ENCODE data around the gene BHLHA15.

Gene BHLHA15

GRCh38 chr7:98209166-98209920 lies 1.9 kb upstream of the BHLHA15 start:
- H3K14ac ChIP-seq (ENCODE audit: low read length): no peak overlapping the region
- H3K18ac ChIP-seq (ENCODE audit: low read length): no peak overlapping the region
- H2BK5ac ChIP-seq (ENCODE audit: low read length): no peak overlapping the region
- no peak overlapping the region for H4K8ac ChIP-seq (ENCODE audit: low read depth, low read length)
- no peak overlapping the region for H3K4me3 ChIP-seq (ENCODE audit: low read length in 2 of 2)
- no peaks in the 10 kb centered on the region for H3K9me3 ChIP-seq (replicated peaks in 1 of 2; ENCODE audit: control insufficient read depth in 2 of 2, insufficient read depth in 1 of 2, low read depth in 1 of 2, low read length in 2 of 2)
- peaks cover 2% of the 10 kb centered on the region for H3K79me1 ChIP-seq (ENCODE audit: low read depth, low read length)
- WGBS, 2 donors (ENCODE audit: extremely low coverage in 2 of 2, insufficient read length in 2 of 2, insufficient replicate concordance in 1 of 2): no CpG with 5 or more reads among the region's 17 CpGs
- DNase-seq (ENCODE audit: low spot score): no peak
- H3K4me1 ChIP-seq (ENCODE audit: control insufficient read depth in 2 of 2, insufficient read depth in 1 of 2, low read depth in 1 of 2, low read length in 2 of 2): peaks cover 0 to 6% of the 10 kb centered on the region in 2 donors
- H2AK5ac ChIP-seq (ENCODE audit: low read depth, low read length): no peak overlapping the region
- no peaks in the 10 kb centered on the region for H3K27me3 ChIP-seq (ENCODE audit: control insufficient read depth in 3 of 3, insufficient read depth in 3 of 3, low read depth in 1 of 3, low read length in 3 of 3)
- no peak overlapping the region for H2AFZ ChIP-seq (ENCODE audit: low read length)
- H2BK120ac ChIP-seq (ENCODE audit: low read depth, low read length): no peak overlapping the region
- H3K23ac ChIP-seq (ENCODE audit: low read depth, low read length, poor library complexity): no peak overlapping the region
- no peak overlapping the region for H4K91ac ChIP-seq (ENCODE audit: low read depth, low read length, poor library complexity)
- no peak overlapping the region for H3K27ac ChIP-seq (replicated peaks; ENCODE audit: low read length)
- H3K4ac ChIP-seq (ENCODE audit: low read length): no peak overlapping the region
- peaks cover 16 to 43% of the 10 kb centered on the region in 2 donors for H3K36me3 ChIP-seq (replicated peaks in 1 of 2; ENCODE audit: control insufficient read depth in 2 of 2, insufficient read depth in 2 of 2, low read length in 2 of 2)
- H3K4me2 ChIP-seq (ENCODE audit: insufficient read depth, low read length, poor library complexity, severe bottlenecking): no peak overlapping the region
- no peak overlapping the region for H3K9ac ChIP-seq (ENCODE audit: low read depth, low read length, poor library complexity)
- H2BK12ac ChIP-seq (ENCODE audit: low read length): no peak overlapping the region
- no peak overlapping the region for H2BK15ac ChIP-seq (ENCODE audit: low read length)

DNA sequence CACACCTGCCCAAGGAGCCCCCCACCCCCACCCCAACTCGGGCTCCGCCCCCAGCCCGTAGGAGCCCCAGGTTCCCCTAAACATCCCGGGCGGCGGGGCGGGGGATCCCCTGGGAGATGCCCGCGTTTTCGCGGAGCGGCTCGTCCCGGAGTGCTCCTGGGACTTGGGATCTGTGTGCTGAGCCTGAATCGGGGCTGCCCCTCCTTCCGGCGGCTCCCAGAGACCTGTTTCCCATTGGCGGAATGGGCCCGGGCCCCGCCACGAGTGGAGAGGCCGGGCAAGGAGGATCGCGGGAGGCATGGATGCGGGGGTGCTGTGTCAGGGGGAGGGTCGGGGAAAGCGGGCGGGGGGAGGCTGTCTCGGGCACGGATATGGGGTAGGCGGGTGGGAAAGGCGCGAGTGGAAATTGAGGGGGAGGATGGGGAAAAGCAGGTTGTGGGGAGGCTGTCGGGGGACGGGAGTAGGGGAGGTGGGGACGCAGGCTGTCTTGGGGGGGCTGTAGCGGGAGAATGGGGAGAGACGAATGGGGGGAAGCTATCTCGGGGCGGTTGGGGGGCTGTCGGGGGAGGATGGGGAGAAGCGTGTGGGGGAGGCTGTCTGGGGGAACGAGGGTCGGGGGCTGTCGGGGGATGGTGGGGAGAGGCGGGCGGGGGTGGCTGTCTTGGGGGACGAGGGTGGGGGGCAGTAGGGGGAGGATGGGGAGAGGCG lies 572 bp upstream of the BHLHA15 start:
- Histone ChIP-seq H2AK5ac (ENCODE audit: low read depth, low read length) (no peak overlapping the region), H4K8ac (ENCODE audit: low read depth, low read length) (no peak overlapping the region), H3K36me3 (replicated peaks in 1 of 2; ENCODE audit: control insufficient read depth in 2 of 2, insufficient read depth in 2 of 2, low read length in 2 of 2) (peaks cover 11 to 30% of the 10 kb centered on the region in 2 donors), H3K27ac (replicated peaks; ENCODE audit: low read length) (no peak overlapping the region), H2BK5ac (ENCODE audit: low read length) (no peak overlapping the region), H3K23ac (ENCODE audit: low read depth, low read length, poor library complexity) (no peak overlapping the region), H3K4me2 (ENCODE audit: insufficient read depth, low read length, poor library complexity, severe bottlenecking) (peak overlapping the region; percentile 80), H2BK15ac (ENCODE audit: low read length) (no peak overlapping the region), H3K4me1 (ENCODE audit: control insufficient read depth in 2 of 2, insufficient read depth in 1 of 2, low read depth in 1 of 2, low read length in 2 of 2) (peaks cover 0 to 6% of the 10 kb centered on the region in 2 donors), H3K4me3 (ENCODE audit: low read length in 2 of 2) (peak overlapping the region in 1 of 2 donors; percentile 69), H2BK12ac (ENCODE audit: low read length) (no peak overlapping the region), H4K91ac (ENCODE audit: low read depth, low read length, poor library complexity) (no peak overlapping the region), H2AFZ (ENCODE audit: low read length) (no peak overlapping the region), H3K9ac (ENCODE audit: low read depth, low read length, poor library complexity) (peak overlapping the region; percentile 60), H3K27me3 (ENCODE audit: control insufficient read depth in 3 of 3, insufficient read depth in 3 of 3, low read depth in 1 of 3, low read length in 3 of 3) (no peaks in the 10 kb centered on the region), H3K9me3 (replicated peaks in 1 of 2; ENCODE audit: control insufficient read depth in 2 of 2, insufficient read depth in 1 of 2, low read depth in 1 of 2, low read length in 2 of 2) (no peaks in the 10 kb centered on the region), H3K14ac (ENCODE audit: low read length) (no peak overlapping the region), H3K4ac (ENCODE audit: low read length) (no peak overlapping the region), H3K18ac (ENCODE audit: low read length) (peak overlapping the region; percentile 80), H2BK120ac (ENCODE audit: low read depth, low read length) (no peak overlapping the region), H3K79me1 (ENCODE audit: low read depth, low read length) (peaks cover 5% of the 10 kb centered on the region)
- no CpG with 5 or more reads among the region's 49 CpGs for WGBS, 2 donors (ENCODE audit: extremely low coverage in 2 of 2, insufficient read length in 2 of 2, insufficient replicate concordance in 1 of 2)
- no peak for DNase-seq (ENCODE audit: low spot score)

DNA sequence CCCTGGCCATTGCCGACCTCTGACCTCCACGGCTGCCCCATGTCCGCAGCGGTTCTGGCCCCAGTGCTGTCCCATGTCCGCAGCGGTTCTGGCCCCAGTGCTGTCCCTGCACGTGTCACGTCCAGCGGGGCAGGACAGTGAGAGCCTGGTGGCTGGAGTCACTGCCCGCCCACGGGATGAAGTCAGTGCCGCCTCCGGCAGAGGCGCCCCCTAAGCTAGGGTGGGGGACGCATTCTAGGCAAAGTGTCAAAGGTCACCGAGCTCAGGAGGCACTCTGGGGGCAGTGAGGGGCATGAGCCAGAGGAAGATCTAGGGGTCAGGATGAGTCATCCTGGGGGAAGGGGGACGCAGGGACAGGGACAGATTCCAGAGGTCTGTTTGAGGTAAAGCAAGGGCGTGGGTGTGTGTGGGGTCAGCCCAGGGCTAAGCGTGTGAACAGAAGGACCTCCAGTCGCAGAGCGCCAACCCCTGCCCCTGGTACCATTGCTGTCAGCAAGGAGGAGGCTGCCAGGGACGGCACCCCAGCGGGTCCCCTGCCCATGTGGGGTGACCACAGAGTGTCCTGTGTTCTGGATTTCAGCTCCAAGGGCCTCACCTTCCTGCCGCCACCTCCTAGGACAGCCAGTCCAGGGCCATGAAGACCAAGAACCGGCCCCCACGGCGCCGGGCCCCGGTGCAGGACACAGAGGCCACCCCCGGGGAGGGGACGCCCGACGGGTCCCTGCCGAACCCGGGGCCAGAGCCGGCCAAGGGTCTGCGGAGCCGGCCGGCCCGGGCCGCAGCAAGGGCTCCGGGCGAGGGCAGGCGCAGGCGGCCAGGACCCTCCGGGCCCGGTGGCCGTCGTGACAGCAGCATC lies 665 bp downstream of the BHLHA15 start:
- Histone ChIP-seq H3K36me3 (replicated peaks in 1 of 2; ENCODE audit: control insufficient read depth in 2 of 2, insufficient read depth in 2 of 2, low read length in 2 of 2) (peaks cover 3 to 18% of the 10 kb centered on the region in 2 donors), H3K4me3 (ENCODE audit: low read length in 2 of 2) (peak overlapping the region in 1 of 2 donors; percentile 62), H2AFZ (ENCODE audit: low read length) (no peak overlapping the region), H3K18ac (ENCODE audit: low read length) (peak overlapping the region; percentile 87), H2BK120ac (ENCODE audit: low read depth, low read length) (peak overlapping the region; percentile 72), H2BK15ac (ENCODE audit: low read length) (peak overlapping the region; percentile 89), H3K27ac (replicated peaks; ENCODE audit: low read length) (peak overlapping the region; percentile 31), H4K91ac (ENCODE audit: low read depth, low read length, poor library complexity) (no peak overlapping the region), H3K4me1 (ENCODE audit: control insufficient read depth in 2 of 2, insufficient read depth in 1 of 2, low read depth in 1 of 2, low read length in 2 of 2) (peaks cover 0 to 6% of the 10 kb centered on the region in 2 donors), H3K14ac (ENCODE audit: low read length) (peak overlapping the region; percentile 56), H2AK5ac (ENCODE audit: low read depth, low read length) (peak overlapping the region; percentile 99), H3K23ac (ENCODE audit: low read depth, low read length, poor library complexity) (peak overlapping the region; percentile 73), H2BK5ac (ENCODE audit: low read length) (peak overlapping the region; percentile 75), H4K8ac (ENCODE audit: low read depth, low read length) (peak overlapping the region; percentile 82), H3K9ac (ENCODE audit: low read depth, low read length, poor library complexity) (peak overlapping the region; percentile 44), H3K79me1 (ENCODE audit: low read depth, low read length) (peaks cover 5% of the 10 kb centered on the region), H3K9me3 (replicated peaks in 1 of 2; ENCODE audit: control insufficient read depth in 2 of 2, insufficient read depth in 1 of 2, low read depth in 1 of 2, low read length in 2 of 2) (no peaks in the 10 kb centered on the region), H3K27me3 (ENCODE audit: control insufficient read depth in 3 of 3, insufficient read depth in 3 of 3, low read depth in 1 of 3, low read length in 3 of 3) (no peaks in the 10 kb centered on the region), H3K4me2 (ENCODE audit: insufficient read depth, low read length, poor library complexity, severe bottlenecking) (peak overlapping the region; percentile 40), H2BK12ac (ENCODE audit: low read length) (peak overlapping the region; percentile 1), H3K4ac (ENCODE audit: low read length) (no peak overlapping the region)
- no peak for DNase-seq (ENCODE audit: low spot score)
- no CpG with 5 or more reads among the region's 49 CpGs for WGBS, 2 donors (ENCODE audit: extremely low coverage in 2 of 2, insufficient read length in 2 of 2, insufficient replicate concordance in 1 of 2)

All from neuronal stem cell (in vitro differentiated cells).